ENCODE measurements around the gene LYPLA2.

DNA sequence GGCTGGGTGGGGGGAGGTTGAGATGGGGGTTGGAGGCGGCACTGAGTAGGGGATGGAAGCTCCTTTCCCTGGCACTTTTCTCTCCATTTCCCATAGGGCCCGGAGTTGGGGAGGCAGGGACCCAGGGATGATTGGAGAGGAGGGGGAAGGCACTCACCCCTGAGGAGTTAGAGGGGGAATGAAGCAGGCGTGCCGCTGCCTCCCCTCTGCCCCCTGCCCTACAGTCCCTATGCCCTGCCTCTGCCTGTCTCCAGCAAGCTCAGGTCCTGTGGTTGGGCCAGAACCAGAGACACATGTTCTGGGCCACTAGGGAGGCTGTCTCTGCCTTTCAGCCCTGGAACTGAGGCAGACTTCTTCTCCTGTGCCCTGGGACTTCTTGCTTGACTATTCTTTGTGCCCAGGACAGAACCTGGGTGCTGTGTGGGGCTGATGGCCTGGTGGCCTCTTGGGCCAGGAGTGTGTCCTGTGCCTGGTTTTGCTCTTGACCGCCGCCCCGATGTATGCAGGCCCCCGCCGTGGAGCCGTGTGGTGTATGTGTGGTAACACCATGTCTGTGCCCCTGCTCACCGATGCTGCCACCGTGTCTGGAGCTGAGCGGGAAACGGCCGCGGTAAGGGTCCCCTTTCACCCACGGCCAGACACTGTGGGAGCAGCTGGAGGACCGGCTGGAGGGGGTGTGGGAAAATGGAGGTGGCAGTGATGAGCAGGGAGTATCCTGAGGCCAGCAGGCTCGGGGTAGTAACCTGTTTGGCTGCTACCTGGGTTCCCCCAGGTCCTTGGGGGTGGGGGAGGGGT, 1.4 kb downstream of the LYPLA2 start:
- TF ChIP-seq, protein P1, sequence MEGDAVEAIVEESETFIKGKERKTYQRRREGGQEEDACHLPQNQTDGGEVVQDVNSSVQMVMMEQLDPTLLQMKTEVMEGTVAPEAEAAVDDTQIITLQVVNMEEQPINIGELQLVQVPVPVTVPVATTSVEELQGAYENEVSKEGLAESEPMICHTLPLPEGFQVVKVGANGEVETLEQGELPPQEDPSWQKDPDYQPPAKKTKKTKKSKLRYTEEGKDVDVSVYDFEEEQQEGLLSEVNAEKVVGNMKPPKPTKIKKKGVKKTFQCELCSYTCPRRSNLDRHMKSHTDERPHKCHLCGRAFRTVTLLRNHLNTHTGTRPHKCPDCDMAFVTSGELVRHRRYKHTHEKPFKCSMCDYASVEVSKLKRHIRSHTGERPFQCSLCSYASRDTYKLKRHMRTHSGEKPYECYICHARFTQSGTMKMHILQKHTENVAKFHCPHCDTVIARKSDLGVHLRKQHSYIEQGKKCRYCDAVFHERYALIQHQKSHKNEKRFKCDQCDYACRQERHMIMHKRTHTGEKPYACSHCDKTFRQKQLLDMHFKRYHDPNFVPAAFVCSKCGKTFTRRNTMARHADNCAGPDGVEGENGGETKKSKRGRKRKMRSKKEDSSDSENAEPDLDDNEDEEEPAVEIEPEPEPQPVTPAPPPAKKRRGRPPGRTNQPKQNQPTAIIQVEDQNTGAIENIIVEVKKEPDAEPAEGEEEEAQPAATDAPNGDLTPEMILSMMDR (IDR thresholded peaks at IDR 0.05): no peak
- TF ChIP-seq EZH2 (IDR thresholded peaks at IDR 0.05; ENCODE audit: borderline replicate concordance, insufficient read depth, low read depth, low read length, poor library complexity, severe bottlenecking): no peak
